Smooth muscle cell (in vitro differentiated cells): ENCODE data around the gene GPC5. TPM values are rescaled to one million over a fixed set of nuclear protein-coding genes. Genes with fewer than 3 reads are reported as not detected.

Experiments used
- DNase-seq: peaks from one replicate; lab custom pipeline; 2025; ENCODE audit not compliant: unreplicated experiment; lab: John Stamatoyannopoulos, UW
- H2AFZ ChIP-seq: fragments of 200-600 bp; sonication (generic); 2 replicates; pipeline ENCODE4 v1.6.0; 2016; ENCODE audit warnings: antibody characterized with exemption, low read depth, mild to moderate bottlenecking
- H3F3A ChIP-seq: fragments of 200-600 bp; sonication (generic); 2 replicates; pipeline ENCODE4 v1.6.0; 2017; ENCODE audit warnings: antibody characterized with exemption, low read depth
- H3K27ac ChIP-seq: fragments of 200-600 bp; sonication (generic); 2 replicates; pipeline ENCODE4 v1.5.1; 2016; ENCODE audit warnings: low read depth, mild to moderate bottlenecking
- H3K27me3 ChIP-seq: fragments of 200-600 bp; sonication (generic); 2 replicates; pipeline ENCODE4 v1.6.1; 2016; ENCODE audit warnings: low read depth, mild to moderate bottlenecking
- H3K36me3 ChIP-seq: fragments of 200-600 bp; sonication (generic); 2 replicates; pipeline ENCODE4 v1.5.1; 2016; ENCODE audit warnings: low read depth
- H3K4me1 ChIP-seq: fragments of 200-600 bp; sonication (generic); 2 replicates; pipeline ENCODE4 v1.5.1; 2016; ENCODE audit warnings: low read depth
- H3K4me2 ChIP-seq: fragments of 200-600 bp; sonication (generic); 2 replicates; pipeline ENCODE4 v1.6.0; 2016; ENCODE audit warnings: mild to moderate bottlenecking
- H3K4me3 ChIP-seq: fragments of 200-600 bp; sonication (generic); 2 replicates; pipeline ENCODE4 v1.5.1; 2016; ENCODE audit warnings: mild to moderate bottlenecking
- H3K79me2 ChIP-seq: fragments of 200-600 bp; sonication (generic); 2 replicates; pipeline ENCODE4 v1.6.0; 2016; ENCODE audit warnings: low read depth, mild to moderate bottlenecking
- H3K9ac ChIP-seq: fragments of 200-600 bp; sonication (generic); 2 replicates; pipeline ENCODE4 v1.6.0; 2016; ENCODE audit warnings: low read depth
- H3K9me3 ChIP-seq: fragments of 200-600 bp; sonication (generic); replicated peaks from 2 replicates; pipeline ENCODE4 v1.5.1; 2016; ENCODE audit warnings: low read depth
- H4K20me1 ChIP-seq: fragments of 200-600 bp; sonication (generic); 2 replicates; pipeline ENCODE4 v1.6.0; 2016; ENCODE audit warnings: low read depth
- WGBS: methylation state at CpG from one replicate; pipeline ENCODE4 v1.1.7; 2016; ENCODE audit warnings: low lambda C conversion rate; 5-methylcytosine and 5-hydroxymethylcytosine counted together
- polyA plus RNA-seq: library from polyadenylated mRNA; unstranded; fragments of >200 nt; fragmentation: Nextera tagmentation; extraction: Ambion mirVana; gene quantifications from 2 replicates; pipeline ENCODE4 v1.2.1, GENCODE V29; 2016
- total RNA-seq: library from RNA; depleted of rRNA; stranded (reverse); fragments of >200 nt; gene quantifications from 2 replicates; pipeline ENCODE4 v1.2.3, GENCODE V29; 2014
- TF ChIP-seq, protein P1 (sequence below): fragments of 200-600 bp; sonication (generic); IDR thresholded peaks from 2 replicates; pipeline ENCODE4 v1.5.1; 2017; ENCODE audit warnings: borderline replicate concordance, mild to moderate bottlenecking, antibody characterized with exemption; ENCODE audit not compliant: insufficient read depth, poor library complexity, severe bottlenecking

Gene GPC5
- total and polyA plus RNA-seq, 2 experiments from 2014 or later, result 0.99 to 1.0 TPM

DNA sequence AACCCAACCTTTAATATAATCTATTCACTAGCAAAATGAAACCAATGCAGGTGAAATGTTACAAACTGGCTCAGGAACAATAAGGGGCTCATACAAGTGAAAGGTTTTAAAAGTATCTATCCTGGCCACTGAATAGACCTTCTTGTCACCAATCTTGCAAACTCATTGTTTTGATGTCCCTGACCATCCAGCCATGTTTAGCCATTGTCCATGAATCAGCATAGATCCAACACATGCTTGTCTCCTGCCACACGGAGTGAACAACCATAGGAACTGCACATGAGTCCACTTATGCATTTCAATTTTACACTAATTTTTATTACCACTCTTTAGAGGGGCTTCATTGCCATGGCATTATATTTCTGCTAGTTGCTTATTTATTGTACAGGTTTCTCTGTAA is 331.4 kb downstream of the GPC5 start:
- Histone ChIP-seq H3K27me3 (no peaks in the 10 kb centered on the region), H3K4me2 (no peak overlapping the region), H3K9ac (no peak overlapping the region), H3K9me3 (no peaks in the 10 kb centered on the region), H3F3A (no peaks in the 10 kb centered on the region), H3K79me2 (no peaks in the 10 kb centered on the region), H3K4me1 (no peaks in the 10 kb centered on the region), H2AFZ (no peak overlapping the region), H3K27ac (no peak overlapping the region), H3K4me3 (no peak overlapping the region), H3K36me3 (no peaks in the 10 kb centered on the region), H4K20me1 (no peaks in the 10 kb centered on the region)
- WGBS, result 82% methylated on average over 1 of the region's 1 CpG
- no peak for DNase-seq
- TF ChIP-seq, protein P1, sequence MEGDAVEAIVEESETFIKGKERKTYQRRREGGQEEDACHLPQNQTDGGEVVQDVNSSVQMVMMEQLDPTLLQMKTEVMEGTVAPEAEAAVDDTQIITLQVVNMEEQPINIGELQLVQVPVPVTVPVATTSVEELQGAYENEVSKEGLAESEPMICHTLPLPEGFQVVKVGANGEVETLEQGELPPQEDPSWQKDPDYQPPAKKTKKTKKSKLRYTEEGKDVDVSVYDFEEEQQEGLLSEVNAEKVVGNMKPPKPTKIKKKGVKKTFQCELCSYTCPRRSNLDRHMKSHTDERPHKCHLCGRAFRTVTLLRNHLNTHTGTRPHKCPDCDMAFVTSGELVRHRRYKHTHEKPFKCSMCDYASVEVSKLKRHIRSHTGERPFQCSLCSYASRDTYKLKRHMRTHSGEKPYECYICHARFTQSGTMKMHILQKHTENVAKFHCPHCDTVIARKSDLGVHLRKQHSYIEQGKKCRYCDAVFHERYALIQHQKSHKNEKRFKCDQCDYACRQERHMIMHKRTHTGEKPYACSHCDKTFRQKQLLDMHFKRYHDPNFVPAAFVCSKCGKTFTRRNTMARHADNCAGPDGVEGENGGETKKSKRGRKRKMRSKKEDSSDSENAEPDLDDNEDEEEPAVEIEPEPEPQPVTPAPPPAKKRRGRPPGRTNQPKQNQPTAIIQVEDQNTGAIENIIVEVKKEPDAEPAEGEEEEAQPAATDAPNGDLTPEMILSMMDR, result no peak

DNA sequence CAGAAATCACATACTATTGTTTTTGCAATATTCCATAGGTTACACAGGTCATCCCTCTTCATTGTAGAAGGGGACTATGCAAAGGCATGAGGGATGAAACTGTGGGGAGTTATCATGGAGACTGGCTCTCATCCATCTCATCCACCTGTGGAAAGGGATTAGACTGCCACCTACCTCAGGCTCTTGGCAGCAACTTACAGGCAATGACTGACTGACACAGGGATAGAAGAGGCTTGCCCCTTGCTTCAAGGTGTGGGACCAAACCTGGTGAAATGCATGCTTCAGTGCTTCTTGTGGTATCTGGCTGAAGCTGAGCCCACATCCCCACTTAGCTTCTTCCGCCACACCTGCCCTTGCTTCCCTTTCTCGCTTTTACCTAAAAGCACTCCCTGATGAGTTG is 341.3 kb downstream of the GPC5 start:
- Histone ChIP-seq H3K9me3 (no peaks in the 10 kb centered on the region), H3F3A (no peaks in the 10 kb centered on the region), H3K4me2 (no peak overlapping the region), H3K27ac (no peak overlapping the region), H4K20me1 (no peaks in the 10 kb centered on the region), H3K79me2 (no peaks in the 10 kb centered on the region), H3K27me3 (no peaks in the 10 kb centered on the region), H3K9ac (no peak overlapping the region), H3K4me1 (no peaks in the 10 kb centered on the region), H3K36me3 (no peaks in the 10 kb centered on the region), H3K4me3 (no peak overlapping the region), H2AFZ (no peak overlapping the region)
- TF ChIP-seq, protein P1, result no peak
- DNase-seq, result no peak
- 98% methylated on average over 2 of the region's 2 CpGs for WGBS

DNA sequence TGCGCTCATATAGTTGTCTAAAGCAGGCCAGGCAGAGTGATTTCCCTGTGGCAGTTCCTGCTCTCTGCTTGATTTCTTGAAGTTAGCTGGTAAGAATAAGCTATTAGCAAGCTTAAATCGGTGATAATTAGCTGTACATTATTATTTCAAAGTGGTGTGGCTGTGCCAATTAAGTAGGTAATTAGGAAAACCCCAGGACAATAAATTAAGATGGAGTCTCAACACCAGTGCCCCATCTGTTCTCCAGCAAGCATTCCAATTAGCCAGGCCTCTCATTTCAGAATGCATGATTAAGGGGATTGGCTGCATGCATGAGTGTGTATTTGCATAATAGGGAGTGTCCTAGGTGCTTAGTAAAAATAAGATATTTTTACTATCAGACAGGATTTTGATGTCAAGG is 342.3 kb downstream of the GPC5 start:
- Histone ChIP-seq H3K4me2 (no peak overlapping the region), H3K36me3 (no peaks in the 10 kb centered on the region), H2AFZ (no peak overlapping the region), H3K27ac (no peak overlapping the region), H3K4me1 (no peaks in the 10 kb centered on the region), H3K79me2 (no peaks in the 10 kb centered on the region), H3K4me3 (no peak overlapping the region), H3K9ac (no peak overlapping the region), H3K9me3 (no peaks in the 10 kb centered on the region), H3F3A (no peaks in the 10 kb centered on the region), H3K27me3 (no peaks in the 10 kb centered on the region), H4K20me1 (no peaks in the 10 kb centered on the region)
- WGBS, result 82% methylated on average over 2 of the region's 2 CpGs
- TF ChIP-seq, protein P1, result no peak
- no peak for DNase-seq

DNA sequence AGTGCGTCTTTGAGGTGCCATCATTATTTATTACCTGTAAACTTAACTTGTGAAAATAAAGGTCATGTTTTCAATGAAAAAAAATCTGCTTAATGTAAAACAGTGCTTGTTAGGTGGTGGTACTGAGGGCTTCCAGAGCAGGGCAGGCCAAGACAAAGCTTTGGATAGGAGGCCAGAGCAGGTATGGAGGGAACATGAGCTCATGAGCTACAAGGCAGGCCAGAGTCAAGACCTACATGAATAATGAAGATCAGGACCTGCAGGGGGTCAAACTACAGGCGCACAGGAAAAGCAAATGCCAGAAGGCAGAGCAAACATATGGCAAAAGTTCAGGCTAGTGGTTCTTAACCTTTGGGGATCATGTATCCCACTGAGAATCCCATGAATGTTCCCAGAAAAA is 343.5 kb downstream of the GPC5 start:
- Histone ChIP-seq H3K9me3 (no peaks in the 10 kb centered on the region), H3K4me3 (no peak overlapping the region), H3K36me3 (no peaks in the 10 kb centered on the region), H3K4me1 (no peaks in the 10 kb centered on the region), H3K9ac (no peak overlapping the region), H2AFZ (no peak overlapping the region), H3K79me2 (no peaks in the 10 kb centered on the region), H4K20me1 (no peaks in the 10 kb centered on the region), H3K4me2 (no peak overlapping the region), H3K27me3 (no peaks in the 10 kb centered on the region), H3K27ac (no peak overlapping the region), H3F3A (no peaks in the 10 kb centered on the region)
- WGBS, result 87% methylated on average over 2 of the region's 2 CpGs
- TF ChIP-seq, protein P1, result no peak
- DNase-seq, result no peak
